Stimulated activated CD8-positive, alpha-beta memory T cell treated with anti-CD3 and anti-CD28 coated beads, Interleukin-4, amount 100 ng/mL, for 48 hours (primary cell): ENCODE measurements around the gene PCED1A.
"Not testable (repeated sequence)": the region's sequence is repeated elsewhere in the genome, so short reads cannot be mapped to it uniquely, and the experiment has no call there.

Source experiments
- DNase-seq: peaks from one replicate; pipeline ENCODE4 v3.0.0-alpha.2; 2020

The PCED1A gene

GRCh38 chr20:2865630-2866029, 25.2 kb upstream of the PCED1A start:
- peak; percentile 81 for DNase-seq

- DNase-seq, result no peak
These were observed 24.6 kb upstream of the PCED1A start for GRCh38 chr20:2865101-2865500.

- DNase-seq, result no peak
These were observed 24.2 kb upstream of the PCED1A start for GRCh38 chr20:2864626-2865025.

GRCh38 chr20:2859330-2860121, 19.1 kb upstream of the PCED1A start:
- no peak for DNase-seq

- no peak for DNase-seq
These were observed 18.1 kb upstream of the PCED1A start for GRCh38 chr20:2858591-2858990.

GRCh38 chr20:2851086-2851485, 10.6 kb upstream of the PCED1A start:
- no peak for DNase-seq

- DNase-seq, result peak; percentile 23
These were observed 9.1 kb upstream of the PCED1A start for GRCh38 chr20:2849529-2849928.

- DNase-seq, result peak; percentile 19
These were observed 7.3 kb upstream of the PCED1A start for GRCh38 chr20:2847802-2848201.

- peak; percentile 0 for DNase-seq
These were observed 6.2 kb upstream of the PCED1A start for GRCh38 chr20:2846698-2847097.

GRCh38 chr20:2845607-2846006, 5.2 kb upstream of the PCED1A start:
- DNase-seq, result peak; percentile 23

- DNase-seq, result peak; percentile 69
These were observed 594 bp upstream of the PCED1A start for GRCh38 chr20:2840967-2841531.

- no peak for DNase-seq
These were observed 720 bp downstream of the PCED1A start for GRCh38 chr20:2839732-2840137.

GRCh38 chr20:2838847-2839671, 1.4 kb downstream of the PCED1A start:
- no peak for DNase-seq

GRCh38 chr20:2838170-2838797, 2.2 kb downstream of the PCED1A start:
- DNase-seq, result no peak

- DNase-seq, result peak; percentile 10
These were observed 3.1 kb downstream of the PCED1A start for GRCh38 chr20:2837221-2837960.

GRCh38 chr20:2836035-2836434, 4.4 kb downstream of the PCED1A start:
- no peak for DNase-seq

- DNase-seq, result peak; percentile 1
These were observed 5.1 kb downstream of the PCED1A start for GRCh38 chr20:2835331-2835796.

- DNase-seq, result peak; percentile 14
These were observed 5.9 kb downstream of the PCED1A start for GRCh38 chr20:2834401-2835110.

- no peak for DNase-seq
These were observed 6.7 kb downstream of the PCED1A start for GRCh38 chr20:2833761-2834160.

GRCh38 chr20:2831206-2831605, 9.2 kb downstream of the PCED1A start:
- not testable (repeated sequence) for DNase-seq

- peak; percentile 10 for DNase-seq
These were observed 11.1 kb downstream of the PCED1A start for GRCh38 chr20:2829376-2829775.

GRCh38 chr20:2826655-2827054, 13.8 kb downstream of the PCED1A start:
- no peak for DNase-seq
